GM18868 (cell line): ENCODE data around the gene DOK7.
"Not testable (repeated sequence)": the region's sequence is repeated elsewhere in the genome, so short reads cannot be mapped to it uniquely, and the experiment has no call there.

Source experiments
- ATAC-seq: cut with Tn5 transposase; IDR thresholded peaks from one replicate; pipeline ENCODE4 v1.9.1; 2021; ENCODE audit warnings: mild to moderate bottlenecking, moderate library complexity; ENCODE audit not compliant: unreplicated experiment

The DOK7 gene

GRCh38 chr4:3500634-3501101, 37.6 kb downstream of the DOK7 start:
- ATAC-seq, result no peak

GRCh38 chr4:3501126-3501824, 38.2 kb downstream of the DOK7 start:
- ATAC-seq, result no peak

GRCh38 chr4:3501825-3502425, 38.8 kb downstream of the DOK7 start:
- ATAC-seq, result no peak

- no peak for ATAC-seq
Measured at GRCh38 chr4:3502941-3503936, 40.1 kb downstream of the DOK7 start.

- ATAC-seq, result no peak
Measured at GRCh38 chr4:3505231-3505630, 42.1 kb downstream of the DOK7 start.

- no peak for ATAC-seq
Measured at GRCh38 chr4:3508542-3508941, 45.4 kb downstream of the DOK7 start.

- ATAC-seq, result no peak
Measured at GRCh38 chr4:3510481-3510880, 47.4 kb downstream of the DOK7 start.

GRCh38 chr4:3511187-3511586, 48.1 kb downstream of the DOK7 start:
- ATAC-seq, result no peak

- not testable (repeated sequence) for ATAC-seq
Measured at GRCh38 chr4:3511601-3512000, 48.5 kb downstream of the DOK7 start.

GRCh38 chr4:3512279-3512678, 49.2 kb downstream of the DOK7 start:
- no peak for ATAC-seq

GRCh38 chr4:3512719-3513118, 49.6 kb downstream of the DOK7 start:
- ATAC-seq, result no peak

- ATAC-seq, result no peak
Measured at GRCh38 chr4:3513807-3514206, 50.7 kb downstream of the DOK7 start.

- no peak for ATAC-seq
Measured at GRCh38 chr4:3514221-3514780, 51.2 kb downstream of the DOK7 start.

GRCh38 chr4:3514806-3515501, 51.8 kb downstream of the DOK7 start:
- no peak for ATAC-seq

- ATAC-seq, result no peak
Measured at GRCh38 chr4:3515646-3516045, 52.5 kb downstream of the DOK7 start.

GRCh38 chr4:3516061-3516835, 53.1 kb downstream of the DOK7 start:
- ATAC-seq, result no peak

GRCh38 chr4:3516836-3517730, 54.0 kb downstream of the DOK7 start:
- no peak for ATAC-seq

- ATAC-seq, result no peak
Measured at GRCh38 chr4:3517731-3518510, 54.8 kb downstream of the DOK7 start.
